Measurements from ENCODE around the gene SLC39A11. TPM values are rescaled to one million over a fixed set of nuclear protein-coding genes. Genes with fewer than 3 reads are reported as not detected.

Gene SLC39A11
- polyA plus RNA-seq, 1 of the 3 experiments (the other 2 are of a cell fraction) = 23.5 TPM

DNA sequence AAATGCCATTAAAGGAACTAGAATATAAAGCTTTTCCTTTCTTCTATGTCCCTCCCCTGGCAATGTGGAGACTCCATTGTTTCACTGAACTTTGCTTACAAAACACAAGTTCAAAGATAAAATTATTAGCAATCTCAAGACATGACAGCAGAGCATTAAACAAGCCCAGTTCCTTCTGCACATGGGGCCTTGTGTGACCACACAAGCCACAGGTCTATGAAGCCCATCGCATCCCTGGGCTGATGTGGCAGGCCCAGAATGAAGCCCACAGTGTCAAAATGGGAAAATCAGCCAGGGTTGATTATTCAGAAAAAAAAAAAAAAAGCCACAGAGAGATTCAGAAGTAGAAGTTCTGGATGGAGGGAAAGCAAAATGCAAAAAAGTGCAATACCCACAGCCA lies 12.9 kb upstream of the SLC39A11 start:
- ChIA-PET CTCF (interaction anchor here (0.8 to 1.0 kb wide), 2 partner anchors 22 to 549 kb away, joined by 3 read pairs; no protein-coding TSS in a partner anchor), POLR2A (no interaction called here)
- Histone ChIP-seq H4K20me1 (ENCODE audit: insufficient read depth) (no peaks in the 10 kb centered on the region), H3F3A (replicated peaks; ENCODE audit: insufficient read depth) (no peaks in the 10 kb centered on the region), H3K4me3 (ENCODE audit: low read depth in 2 of 2, low read length in 1 of 2) (no peak overlapping the region), H3K27ac (ENCODE audit: low read depth in 2 of 2, low read length in 1 of 2) (no peak overlapping the region), H3K4me2 (no peak overlapping the region), H3K27me3 (ENCODE audit: insufficient read depth) (no peaks in the 10 kb centered on the region), H3K9me2 (no peaks in the 10 kb centered on the region), H3K4me1 (ENCODE audit: control insufficient read depth in 1 of 2, insufficient read depth in 2 of 2, low read depth in 1 of 2, low read length in 1 of 2) (no peaks in the 10 kb centered on the region), H3K79me2 (ENCODE audit: insufficient read depth) (no peaks in the 10 kb centered on the region), H3K36me3 (replicated peaks in 1 of 2; ENCODE audit: control insufficient read depth in 1 of 2, insufficient read depth in 2 of 2, low read length in 1 of 2) (no peaks in the 10 kb centered on the region), H3K9me3 (no peaks in the 10 kb centered on the region), H2AFZ (ENCODE audit: low read depth) (no peak overlapping the region), H3K9ac (no peak overlapping the region)
- WGBS (ENCODE audit: low lambda C conversion rate) = 65% methylated on average over 1 of the region's 1 CpG
- TF ChIP-seq, protein P1, sequence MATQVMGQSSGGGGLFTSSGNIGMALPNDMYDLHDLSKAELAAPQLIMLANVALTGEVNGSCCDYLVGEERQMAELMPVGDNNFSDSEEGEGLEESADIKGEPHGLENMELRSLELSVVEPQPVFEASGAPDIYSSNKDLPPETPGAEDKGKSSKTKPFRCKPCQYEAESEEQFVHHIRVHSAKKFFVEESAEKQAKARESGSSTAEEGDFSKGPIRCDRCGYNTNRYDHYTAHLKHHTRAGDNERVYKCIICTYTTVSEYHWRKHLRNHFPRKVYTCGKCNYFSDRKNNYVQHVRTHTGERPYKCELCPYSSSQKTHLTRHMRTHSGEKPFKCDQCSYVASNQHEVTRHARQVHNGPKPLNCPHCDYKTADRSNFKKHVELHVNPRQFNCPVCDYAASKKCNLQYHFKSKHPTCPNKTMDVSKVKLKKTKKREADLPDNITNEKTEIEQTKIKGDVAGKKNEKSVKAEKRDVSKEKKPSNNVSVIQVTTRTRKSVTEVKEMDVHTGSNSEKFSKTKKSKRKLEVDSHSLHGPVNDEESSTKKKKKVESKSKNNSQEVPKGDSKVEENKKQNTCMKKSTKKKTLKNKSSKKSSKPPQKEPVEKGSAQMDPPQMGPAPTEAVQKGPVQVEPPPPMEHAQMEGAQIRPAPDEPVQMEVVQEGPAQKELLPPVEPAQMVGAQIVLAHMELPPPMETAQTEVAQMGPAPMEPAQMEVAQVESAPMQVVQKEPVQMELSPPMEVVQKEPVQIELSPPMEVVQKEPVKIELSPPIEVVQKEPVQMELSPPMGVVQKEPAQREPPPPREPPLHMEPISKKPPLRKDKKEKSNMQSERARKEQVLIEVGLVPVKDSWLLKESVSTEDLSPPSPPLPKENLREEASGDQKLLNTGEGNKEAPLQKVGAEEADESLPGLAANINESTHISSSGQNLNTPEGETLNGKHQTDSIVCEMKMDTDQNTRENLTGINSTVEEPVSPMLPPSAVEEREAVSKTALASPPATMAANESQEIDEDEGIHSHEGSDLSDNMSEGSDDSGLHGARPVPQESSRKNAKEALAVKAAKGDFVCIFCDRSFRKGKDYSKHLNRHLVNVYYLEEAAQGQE (IDR thresholded peaks at IDR 0.05; ENCODE audit: low read depth, low read length) = no peak
- TF ChIP-seq CHD2 (IDR thresholded peaks at IDR 0.05; ENCODE audit: low read length, partially characterized antibody) (no peak), RFX5 (IDR thresholded peaks at IDR 0.05; ENCODE audit: low read length) (no peak), MEF2A (IDR thresholded peaks at IDR 0.05; ENCODE audit: borderline replicate concordance, low read depth) (no peak), MXI1 (IDR thresholded peaks at IDR 0.05; ENCODE audit: low read depth, low read length) (no peak), RAD21 (IDR thresholded peaks at IDR 0.05; ENCODE audit: low read length) (no peak), NRF1 (IDR thresholded peaks at IDR 0.05; ENCODE audit: low read depth, low read length) (no peak), ELF1 (IDR thresholded peaks at IDR 0.05) (no peak), FOXJ3 (CRISPR knock-in tag; IDR thresholded peaks at IDR 0.05) (no peak), TCF12 (IDR thresholded peaks at IDR 0.05) (no peak), EZH2phosphoT487 (IDR thresholded peaks at IDR 0.05; ENCODE audit: borderline replicate concordance, low read depth) (no peak), SMC3 (IDR thresholded peaks at IDR 0.05; ENCODE audit: low read depth, low read length) (no peak), RCOR1 (IDR thresholded peaks at IDR 0.05; ENCODE audit: low read length) (no peak), TAF1 (IDR thresholded peaks at IDR 0.05; ENCODE audit: borderline replicate concordance, low read depth, low read length) (no peak)
- TF ChIP-seq, protein P2, sequence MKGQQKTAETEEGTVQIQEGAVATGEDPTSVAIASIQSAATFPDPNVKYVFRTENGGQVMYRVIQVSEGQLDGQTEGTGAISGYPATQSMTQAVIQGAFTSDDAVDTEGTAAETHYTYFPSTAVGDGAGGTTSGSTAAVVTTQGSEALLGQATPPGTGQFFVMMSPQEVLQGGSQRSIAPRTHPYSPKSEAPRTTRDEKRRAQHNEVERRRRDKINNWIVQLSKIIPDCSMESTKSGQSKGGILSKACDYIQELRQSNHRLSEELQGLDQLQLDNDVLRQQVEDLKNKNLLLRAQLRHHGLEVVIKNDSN (IDR thresholded peaks at IDR 0.05; ENCODE audit: borderline replicate concordance, low read depth) = no peak
- TF ChIP-seq, protein P3, sequence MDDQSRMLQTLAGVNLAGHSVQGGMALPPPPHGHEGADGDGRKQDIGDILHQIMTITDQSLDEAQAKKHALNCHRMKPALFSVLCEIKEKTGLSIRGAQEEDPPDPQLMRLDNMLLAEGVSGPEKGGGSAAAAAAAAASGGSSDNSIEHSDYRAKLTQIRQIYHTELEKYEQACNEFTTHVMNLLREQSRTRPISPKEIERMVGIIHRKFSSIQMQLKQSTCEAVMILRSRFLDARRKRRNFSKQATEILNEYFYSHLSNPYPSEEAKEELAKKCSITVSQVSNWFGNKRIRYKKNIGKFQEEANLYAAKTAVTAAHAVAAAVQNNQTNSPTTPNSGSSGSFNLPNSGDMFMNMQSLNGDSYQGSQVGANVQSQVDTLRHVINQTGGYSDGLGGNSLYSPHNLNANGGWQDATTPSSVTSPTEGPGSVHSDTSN (IDR thresholded peaks at IDR 0.05) = no peak
- TF ChIP-seq, protein P4, sequence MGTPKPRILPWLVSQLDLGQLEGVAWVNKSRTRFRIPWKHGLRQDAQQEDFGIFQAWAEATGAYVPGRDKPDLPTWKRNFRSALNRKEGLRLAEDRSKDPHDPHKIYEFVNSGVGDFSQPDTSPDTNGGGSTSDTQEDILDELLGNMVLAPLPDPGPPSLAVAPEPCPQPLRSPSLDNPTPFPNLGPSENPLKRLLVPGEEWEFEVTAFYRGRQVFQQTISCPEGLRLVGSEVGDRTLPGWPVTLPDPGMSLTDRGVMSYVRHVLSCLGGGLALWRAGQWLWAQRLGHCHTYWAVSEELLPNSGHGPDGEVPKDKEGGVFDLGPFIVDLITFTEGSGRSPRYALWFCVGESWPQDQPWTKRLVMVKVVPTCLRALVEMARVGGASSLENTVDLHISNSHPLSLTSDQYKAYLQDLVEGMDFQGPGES (IDR thresholded peaks at IDR 0.05; ENCODE audit: low read depth, low read length) = no peak
- TF ChIP-seq, protein P5, sequence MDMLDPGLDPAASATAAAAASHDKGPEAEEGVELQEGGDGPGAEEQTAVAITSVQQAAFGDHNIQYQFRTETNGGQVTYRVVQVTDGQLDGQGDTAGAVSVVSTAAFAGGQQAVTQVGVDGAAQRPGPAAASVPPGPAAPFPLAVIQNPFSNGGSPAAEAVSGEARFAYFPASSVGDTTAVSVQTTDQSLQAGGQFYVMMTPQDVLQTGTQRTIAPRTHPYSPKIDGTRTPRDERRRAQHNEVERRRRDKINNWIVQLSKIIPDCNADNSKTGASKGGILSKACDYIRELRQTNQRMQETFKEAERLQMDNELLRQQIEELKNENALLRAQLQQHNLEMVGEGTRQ (IDR thresholded peaks at IDR 0.05; ENCODE audit: borderline replicate concordance, low read depth, low read length) = no peak
- TF ChIP-seq, protein P6, sequence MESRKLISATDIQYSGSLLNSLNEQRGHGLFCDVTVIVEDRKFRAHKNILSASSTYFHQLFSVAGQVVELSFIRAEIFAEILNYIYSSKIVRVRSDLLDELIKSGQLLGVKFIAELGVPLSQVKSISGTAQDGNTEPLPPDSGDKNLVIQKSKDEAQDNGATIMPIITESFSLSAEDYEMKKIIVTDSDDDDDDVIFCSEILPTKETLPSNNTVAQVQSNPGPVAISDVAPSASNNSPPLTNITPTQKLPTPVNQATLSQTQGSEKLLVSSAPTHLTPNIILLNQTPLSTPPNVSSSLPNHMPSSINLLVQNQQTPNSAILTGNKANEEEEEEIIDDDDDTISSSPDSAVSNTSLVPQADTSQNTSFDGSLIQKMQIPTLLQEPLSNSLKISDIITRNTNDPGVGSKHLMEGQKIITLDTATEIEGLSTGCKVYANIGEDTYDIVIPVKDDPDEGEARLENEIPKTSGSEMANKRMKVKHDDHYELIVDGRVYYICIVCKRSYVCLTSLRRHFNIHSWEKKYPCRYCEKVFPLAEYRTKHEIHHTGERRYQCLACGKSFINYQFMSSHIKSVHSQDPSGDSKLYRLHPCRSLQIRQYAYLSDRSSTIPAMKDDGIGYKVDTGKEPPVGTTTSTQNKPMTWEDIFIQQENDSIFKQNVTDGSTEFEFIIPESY (IDR thresholded peaks at IDR 0.05; ENCODE audit: borderline replicate concordance, low read depth) = no peak
- no peak for DNase-seq
